HepG2 (cell line): ENCODE data around the gene RNGTT. TPM values are rescaled to one million over a fixed set of nuclear protein-coding genes. Genes with fewer than 3 reads are reported as not detected.

Source experiments
- ATAC-seq: fragments of 200-7000 bp; cut with Tn5 transposase; 3 replicates; pipeline ENCODE4 v1.9.1; 2020; ENCODE audit warnings: mild to moderate bottlenecking, moderate library complexity
- BruUV-seq: library from RNA; stranded (reverse); fragments of 400-500 nt; replicated peaks from 2 replicates; lab custom pipeline; 2021; lab: Mats Ljungman, UMichigan
- CTCF ChIA-PET: fragments of 300-600 bp; formaldehyde crosslinking; extraction: SDS; loops from one replicate; lab custom pipeline; 2021; ENCODE audit warnings: low total read pairs, inconsistent platforms, low intra/inter-chr PET ratio; lab: Yijun Ruan, JAX
- POLR2A ChIA-PET: fragments of 350-600 bp; sonication (Branson Sonifier 250); formaldehyde crosslinking; loops from one replicate; lab custom pipeline; 2020; ENCODE audit warnings: antibody characterized with exemption, inconsistent platforms; lab: Yijun Ruan, JAX
- DNase-seq: peaks from one replicate; pipeline ENCODE4 v3.0.0-alpha.2; 2015; ENCODE audit warnings: low spot score
- FAIRE-seq: peaks from 3 replicates; lab custom pipeline; 2011; peaks lifted over from hg19 to GRCh38; lab: Jason Lieb, UNC
- H2AFZ ChIP-seq: one replicate; pipeline ENCODE4 v1.6.1; 2011; ENCODE audit warnings: low read length, inconsistent platforms
- H3K27ac ChIP-seq: fragments of 300-600 bp; 3 replicates; pipeline ENCODE4 v1.8.0; 2011; ENCODE audit warnings: mixed run types, mild to moderate bottlenecking, mixed read lengths, low read length, inconsistent platforms; ENCODE audit not compliant: insufficient read depth; ENCODE audit errors: extremely low read length
- H3K27me3 ChIP-seq, 2 experiments: fragments of 200-600 bp in 1 of 2; 2 replicates in 1 of 2; 3 replicates in 1 of 2; pipeline versions ENCODE4 v1.6.0 to v1.8.0; 2011; ENCODE audit warnings: low read length in 2 of 2, mild to moderate bottlenecking in 2 of 2, moderate library complexity in 2 of 2, inconsistent platforms in 1 of 2; ENCODE audit not compliant: insufficient read depth in 2 of 2, control insufficient read depth in 1 of 2
- H3K36me3 ChIP-seq, 2 experiments: fragments of 200-600 bp in 1 of 2; replicated peaks in 1 of 2; 2 replicates in 1 of 2; 3 replicates in 1 of 2; pipeline versions ENCODE4 v1.5.1 to v1.8.0; 2011; ENCODE audit warnings: low read length in 2 of 2, inconsistent platforms in 1 of 2; ENCODE audit not compliant: insufficient read depth in 2 of 2, control insufficient read depth in 1 of 2
- H3K4me1 ChIP-seq: 2 replicates; pipeline ENCODE4 v1.5.1; 2012; ENCODE audit warnings: low read length, inconsistent platforms; ENCODE audit not compliant: insufficient read depth
- H3K4me2 ChIP-seq: 2 replicates; pipeline ENCODE4 v1.6.0; 2011; ENCODE audit warnings: low read depth, low read length, inconsistent platforms
- H3K4me3 ChIP-seq, 3 experiments: fragments of 200-600 bp in 1 of 3; sonication (generic), shearing (Covaris generic) in 1 of 3; replicated peaks in 1 of 3; 2 replicates each; pipeline ENCODE4 v1.5.1; 2011 to 2016; ENCODE audit warnings: low read length in 3 of 3, inconsistent platforms in 2 of 3, low read depth in 2 of 3, mild to moderate bottlenecking in 2 of 3, control low read depth in 1 of 3, mixed read lengths in 1 of 3; ENCODE audit not compliant: insufficient read depth in 1 of 3
- H3K79me2 ChIP-seq: one replicate; pipeline ENCODE4 v1.6.1; 2011; ENCODE audit warnings: low read length, inconsistent platforms; ENCODE audit not compliant: insufficient read depth
- H3K9ac ChIP-seq: 2 replicates; pipeline ENCODE4 v1.6.0; 2011; ENCODE audit warnings: mild to moderate bottlenecking, low read depth, low read length, inconsistent platforms; ENCODE audit not compliant: insufficient read depth
- H3K9me3 ChIP-seq: 2 replicates; pipeline ENCODE4 v1.5.1; 2012; ENCODE audit warnings: mild to moderate bottlenecking, low read length
- H4K20me1 ChIP-seq: 2 replicates; pipeline ENCODE4 v1.6.0; 2011; ENCODE audit warnings: inconsistent platforms, mild to moderate bottlenecking, low read length, moderate library complexity; ENCODE audit not compliant: insufficient read depth
- AKNA ChIP-seq: sonication (generic); formaldehyde crosslinking; IDR thresholded peaks from 2 replicates; pipeline ENCODE4 v1.4.0; 2020; ENCODE audit warnings: missing genetic modification reagents, borderline replicate concordance
- ETS1 ChIP-seq: sonication (generic); formaldehyde crosslinking; IDR thresholded peaks from 2 replicates; pipeline ENCODE4 v1.4.0; 2020; ENCODE audit warnings: missing genetic modification reagents
- POGK ChIP-seq: sonication (generic); formaldehyde crosslinking; conservative IDR thresholded peaks from 2 replicates; pipeline ENCODE4 v1.8.0; 2022; ENCODE audit warnings: mild to moderate bottlenecking, moderate library complexity, missing genetic modification reagents
- TRAFD1 ChIP-seq: sonication (generic); formaldehyde crosslinking; IDR thresholded peaks from 2 replicates; pipeline ENCODE4 v1.5.1; 2020; ENCODE audit warnings: missing genetic modification reagents, mild to moderate bottlenecking, borderline replicate concordance
- ZNF232 ChIP-seq: sonication (generic); formaldehyde crosslinking; IDR thresholded peaks from 2 replicates; pipeline ENCODE4 v1.4.0; 2020; ENCODE audit warnings: missing genetic modification reagents, borderline replicate concordance
- ZNF317 ChIP-seq: sonication (generic); formaldehyde crosslinking; IDR thresholded peaks from 2 replicates; pipeline ENCODE4 v1.5.0; 2020; ENCODE audit warnings: mild to moderate bottlenecking, missing genetic modification reagents
- WGBS: methylation state at CpG from one replicate; pipeline ENCODE4 v1.1.6; 2017; ENCODE audit warnings: low lambda C conversion rate; 5-methylcytosine and 5-hydroxymethylcytosine counted together
- in situ Hi-C: cut with HindIII; loops from 2 replicates; pipeline ENCODE4 v1.10.0; 2017; ENCODE audit warnings: low pct_unique_long_range_greater_than_20kb; ENCODE audit not compliant: extremely low pct_ligation_motif_present
- intact Hi-C: fragments of 100-400 bp; cut with micrococcal nuclease; formaldehyde crosslinking; loops from one replicate; pipeline ENCODE4 v1.10.0; 2022; ENCODE audit not compliant: unreplicated experiment
- polyA plus RNA-seq, 8 experiments: library from polyadenylated mRNA; depleted of rRNA in 3 of 8; stranded (reverse) in 7 of 8; unstranded in 1 of 8; fragments of >200 nt; fragmentation: Illumina TruSeq in 4 of 8; extraction: Trizol in 4 of 8; gene quantifications; 2 replicates each; pipeline versions ENCODE4 v1.2.1 to v1.2.3, GENCODE V29; 2011 to 2016; ENCODE audit warnings: low read depth in 4 of 8, missing spikeins in 1 of 8, mixed read lengths in 1 of 8; ENCODE audit not compliant: insufficient read depth in 1 of 8
- total RNA-seq, 5 experiments: library from RNA; depleted of rRNA; stranded (reverse); fragments of >200 nt; fragmentation: Illumina TruSeq; extraction: Trizol; gene quantifications; 2 replicates each; pipeline ENCODE4 v1.2.3, GENCODE V29; 2016; ENCODE audit warnings: low read depth in 1 of 5

Gene RNGTT
- total and polyA plus RNA-seq, 2 of the 13 experiments (the other 11 are each of a cell fraction or from before 2014, with no cell fraction given), result 6.0 to 22.6 TPM

- TF ChIP-seq AKNA (CRISPR knock-in tag) (no peak), ETS1 (no peak), ZNF232 (CRISPR knock-in tag) (no peak), POGK (no peak)
Measured at GRCh38 chr6:88808381-88808780, 155.0 kb downstream of the RNGTT start (continued).

- TF ChIP-seq TRAFD1 (CRISPR knock-in tag) (no peak), ZNF317 (CRISPR knock-in tag) (peak; percentile 99)
- Histone ChIP-seq H4K20me1 (no peaks in the 10 kb centered on the region), H2AFZ (no peak overlapping the region), H3K4me2 (no peak overlapping the region), H3K79me2 (no peaks in the 10 kb centered on the region), H3K9ac (no peak overlapping the region), H3K9me3 (no peaks in the 10 kb centered on the region), H3K4me1 (no peaks in the 10 kb centered on the region), H3K27me3 (no peaks in the 10 kb centered on the region), H3K4me3 (no peak overlapping the region), H3K27ac (no peak overlapping the region), H3K36me3 (no peaks in the 10 kb centered on the region)
- ChIA-PET CTCF (no interaction called here), POLR2A (no interaction called here)
- in situ Hi-C loops, result no loop called here
- ATAC-seq (no peak), FAIRE-seq (no peak), DNase-seq (no peak)
- no TSS peak for BruUV-seq
- intact Hi-C loops, result no loop called here
- 97% methylated on average over 1 of the region's 1 CpG for WGBS
Measured at GRCh38 chr6:88807622-88808021, 155.8 kb downstream of the RNGTT start.
